Gastrocnemius medialis (tissue), 4 donors: Measurements from ENCODE around the gene TP63.
A peak's percentile ranks its signal among the peaks of the same experiment; 100 is the strongest.

Experiments used
- CTCF ChIP-seq, 5 experiments: fragments of 450-650 bp in 3 of 5; fragments of 200-600 bp in 2 of 5; sonication (generic) in 2 of 5; IDR thresholded peaks in 4 of 5; conservative IDR thresholded peaks in 1 of 5; 1 replicate in 4 of 5; 2 replicates in 1 of 5; pipeline ENCODE4 v1.5.1; 2016 to 2019; ENCODE audit warnings: antibody characterized with exemption in 5 of 5, mild to moderate bottlenecking in 3 of 5, moderate library complexity in 3 of 5
- POLR2A ChIP-seq, 2 donors: fragments of 450-650 bp; IDR thresholded peaks; one replicate each; pipeline ENCODE4 v1.6.1; 2017; ENCODE audit warnings: antibody characterized with exemption in 2 of 2, mild to moderate bottlenecking in 2 of 2, moderate library complexity in 2 of 2

- peak in 1 of 5 experiments; percentile 10 for TF ChIP-seq CTCF (IDR thresholded peaks at IDR 0.05 in 4 of 5, conservative IDR thresholded peaks at IDR 0.05 in 1 of 5)
- no peak for TF ChIP-seq POLR2A (IDR thresholded peaks at IDR 0.05)
These were observed 220 bp downstream of the TP63 start for GRCh38 chr3:189631409-189631808.
